Neural progenitor cell (in vitro differentiated cells): ENCODE data around the gene SSBP3.

Source experiments
- CTCF ChIP-seq: fragments of 200-600 bp; sonication (generic); IDR thresholded peaks from 2 replicates; pipeline ENCODE4 v1.5.1; 2017; ENCODE audit warnings: antibody characterized with exemption, mild to moderate bottlenecking
- EZH2 ChIP-seq: fragments of 200-600 bp; sonication (generic); IDR thresholded peaks from 2 replicates; pipeline ENCODE4 v1.6.1; 2017; ENCODE audit warnings: antibody characterized with exemption, mild to moderate bottlenecking, moderate library complexity

DNA sequence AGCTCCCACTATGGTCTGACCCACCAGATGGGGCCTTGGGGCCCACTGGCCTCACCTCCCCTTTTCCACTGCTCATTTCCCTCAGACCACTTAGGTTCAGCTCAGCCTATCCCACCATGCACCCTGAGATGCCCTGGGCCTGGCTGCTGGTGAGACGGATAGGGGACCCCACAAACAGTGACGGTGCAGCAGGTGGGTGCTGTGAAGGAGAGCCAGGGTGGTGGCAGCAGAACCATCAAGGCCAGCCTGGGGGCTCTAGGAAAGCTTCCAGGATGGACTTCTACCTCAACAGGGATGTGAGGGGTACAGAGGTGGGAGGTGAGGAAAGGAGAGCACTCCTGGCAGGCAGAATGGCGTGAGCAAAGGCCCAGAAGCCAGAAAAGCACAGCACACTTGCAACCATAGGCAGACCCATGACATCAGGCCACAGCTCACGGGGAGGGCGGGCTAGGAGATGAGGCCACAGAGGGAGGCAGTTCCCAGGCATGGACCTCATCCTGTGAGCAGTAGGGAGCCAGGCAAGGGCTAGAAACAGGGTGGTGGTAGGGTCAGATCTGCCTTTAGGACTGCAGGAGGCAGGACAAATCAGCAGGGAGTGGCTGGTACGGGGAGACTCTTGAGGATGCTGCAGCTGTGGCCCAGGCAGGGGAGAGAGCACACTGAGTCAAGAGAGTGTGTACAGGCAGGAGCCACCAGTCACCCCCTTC is 229.4 kb downstream of the SSBP3 start:
- TF ChIP-seq CTCF = no peak
- no peak for TF ChIP-seq EZH2
